Endothelial cell of umbilical vein (primary cell): Measurements from ENCODE around the gene MLPH. TPM values are rescaled to one million over a fixed set of nuclear protein-coding genes. Genes with fewer than 3 reads are reported as not detected.

Experiments
- BruUV-seq: library from RNA; stranded (reverse); fragments of 400-500 nt; replicated peaks from 2 replicates; lab custom pipeline; 2021; lab: Mats Ljungman, UMichigan
- CTCF ChIA-PET: fragments of 300-600, 350-600 bp; sonication (Branson Sonifier 250); formaldehyde crosslinking; loops from one replicate; lab custom pipeline; 2021; ENCODE audit warnings: antibody characterized with exemption, inconsistent platforms; lab: Charles Lee
- POLR2A ChIA-PET: fragments of 300-600, 350-600 bp; sonication (Branson Sonifier 250); formaldehyde crosslinking; loops from one replicate; lab custom pipeline; 2021; ENCODE audit warnings: antibody characterized with exemption, inconsistent platforms; lab: Charles Lee
- DNase-seq: peaks from one replicate; pipeline ENCODE4 v3.0.0-alpha.2; 2011; ENCODE audit warnings: low read depth, low spot score
- FAIRE-seq: peaks from 2 replicates; lab custom pipeline; 2011; peaks lifted over from hg19 to GRCh38; lab: Jason Lieb, UNC
- H2AFZ ChIP-seq: 2 replicates; pipeline ENCODE4 v1.6.0; 2012; ENCODE audit warnings: low read depth, low read length, control low read depth, inconsistent platforms
- H3K27ac ChIP-seq: 2 replicates; pipeline ENCODE4 v1.5.1; 2011; ENCODE audit warnings: low read depth, mild to moderate bottlenecking, control low read depth, low read length, moderate library complexity; ENCODE audit not compliant: insufficient read depth
- H3K27me3 ChIP-seq, 2 experiments: 2 replicates each; pipeline versions ENCODE4 v1.6.0 to v1.6.1; 2011; ENCODE audit warnings: low read length in 2 of 2, mixed read lengths in 1 of 2; ENCODE audit not compliant: control insufficient read depth in 2 of 2, insufficient read depth in 2 of 2
- H3K36me3 ChIP-seq, 2 experiments: 2 replicates in 1 of 2; 3 replicates in 1 of 2; pipeline ENCODE4 v1.5.1; 2011; ENCODE audit warnings: low read length in 2 of 2, mild to moderate bottlenecking in 1 of 2, moderate library complexity in 1 of 2; ENCODE audit not compliant: control insufficient read depth in 2 of 2, insufficient read depth in 2 of 2; ENCODE audit errors: extremely low read depth in 1 of 2
- H3K4me1 ChIP-seq: 3 replicates; pipeline ENCODE4 v1.5.1; 2011; ENCODE audit warnings: mild to moderate bottlenecking, low read length; ENCODE audit not compliant: control insufficient read depth, insufficient read depth; ENCODE audit errors: extremely low read depth
- H3K4me2 ChIP-seq: 2 replicates; pipeline ENCODE4 v1.6.1; 2011; ENCODE audit warnings: low read length, control low read depth, mixed read lengths; ENCODE audit not compliant: insufficient read depth
- H3K4me3 ChIP-seq, 3 experiments: fragments of 200-600 bp in 1 of 3; sonication (generic), shearing (Covaris generic) in 1 of 3; replicated peaks in 1 of 3; 2 replicates each; pipeline ENCODE4 v1.5.1; 2011 to 2016; ENCODE audit warnings: control low read depth in 3 of 3, low read length in 3 of 3, mild to moderate bottlenecking in 2 of 3, inconsistent platforms in 1 of 3, low read depth in 1 of 3, moderate library complexity in 1 of 3; ENCODE audit not compliant: insufficient read depth in 1 of 3
- H3K79me2 ChIP-seq: 2 replicates; pipeline ENCODE4 v1.6.0; 2012; ENCODE audit warnings: low read length, inconsistent platforms; ENCODE audit not compliant: control insufficient read depth, insufficient read depth
- H3K9ac ChIP-seq: replicated peaks from 2 replicates; pipeline ENCODE3; 2011; ENCODE audit warnings: low read length, control low read depth; ENCODE audit not compliant: insufficient read depth; ENCODE audit errors: extremely low read depth
- H3K9me1 ChIP-seq: replicated peaks from 3 replicates; pipeline ENCODE4 v1.6.0; 2011; ENCODE audit warnings: mild to moderate bottlenecking, low read length; ENCODE audit not compliant: control insufficient read depth, insufficient read depth; ENCODE audit errors: extremely low read depth
- H3K9me3 ChIP-seq: replicated peaks from 2 replicates; pipeline ENCODE4 v1.5.1; 2012; ENCODE audit warnings: low read length, inconsistent platforms; ENCODE audit not compliant: control insufficient read depth, insufficient read depth
- H4K20me1 ChIP-seq: replicated peaks from 2 replicates; pipeline ENCODE3; 2011; ENCODE audit warnings: mild to moderate bottlenecking, low read length; ENCODE audit not compliant: control insufficient read depth, insufficient read depth; ENCODE audit errors: extremely low read depth
- CTCF ChIP-seq, 2 donors: IDR thresholded peaks; 1 replicate in 1 of 2; 2 replicates in 1 of 2; pipeline ENCODE4 v1.5.1; 2011; ENCODE audit warnings: low read length in 2 of 2, mild to moderate bottlenecking in 2 of 2, moderate library complexity in 2 of 2, control low read depth in 1 of 2, inconsistent platforms in 1 of 2, low read depth in 1 of 2; ENCODE audit not compliant: insufficient read depth in 1 of 2; ENCODE audit errors: extremely low read depth in 1 of 2
- FOS ChIP-seq: IDR thresholded peaks from 2 replicates; pipeline ENCODE4 v1.6.1; 2011; ENCODE audit warnings: mild to moderate bottlenecking, low read length, moderate library complexity, borderline replicate concordance; ENCODE audit not compliant: insufficient read depth
- JUN ChIP-seq: IDR thresholded peaks from 2 replicates; pipeline ENCODE4 v1.6.1; 2011; ENCODE audit warnings: borderline replicate concordance, low read depth; ENCODE audit not compliant: insufficient read length, insufficient read depth
- POLR2AphosphoS5 ChIP-seq: IDR thresholded peaks from 2 replicates; pipeline ENCODE4 v1.6.1; 2012; ENCODE audit warnings: low read depth, mild to moderate bottlenecking, control low read depth, low read length, moderate library complexity; ENCODE audit not compliant: insufficient read depth
- dilution Hi-C: fragments of 300-500 bp; cut with MboI; formaldehyde crosslinking; loops from one replicate; pipeline ENCODE4 v1.15.0; 2019; ENCODE audit warnings: low sequenced_read_pairs; ENCODE audit not compliant: extremely low pct_ligation_motif_present
- intact Hi-C: fragments of 100-400 bp; cut with micrococcal nuclease; formaldehyde crosslinking; loops from one replicate; pipeline ENCODE4 v1.10.0; 2022
- polyA plus RNA-seq, 4 experiments: library from polyadenylated mRNA; depleted of rRNA in 3 of 4; stranded (reverse) in 3 of 4; unstranded in 1 of 4; fragments of >200 nt; gene quantifications; 2 replicates each; pipeline versions ENCODE4 v1.2.1 to v1.2.3, GENCODE V29; 2011 to 2012; ENCODE audit warnings: missing spikeins in 1 of 4
- total RNA-seq: library from RNA; stranded (reverse); gene quantifications from 2 replicates; pipeline ENCODE4 v1.2.3, GENCODE V29; 2021

The MLPH gene
- total and polyA plus RNA-seq, 2 donors (not counting 3 experiments of a cell fraction or from before 2014, with no cell fraction given) = not detected

DNA sequence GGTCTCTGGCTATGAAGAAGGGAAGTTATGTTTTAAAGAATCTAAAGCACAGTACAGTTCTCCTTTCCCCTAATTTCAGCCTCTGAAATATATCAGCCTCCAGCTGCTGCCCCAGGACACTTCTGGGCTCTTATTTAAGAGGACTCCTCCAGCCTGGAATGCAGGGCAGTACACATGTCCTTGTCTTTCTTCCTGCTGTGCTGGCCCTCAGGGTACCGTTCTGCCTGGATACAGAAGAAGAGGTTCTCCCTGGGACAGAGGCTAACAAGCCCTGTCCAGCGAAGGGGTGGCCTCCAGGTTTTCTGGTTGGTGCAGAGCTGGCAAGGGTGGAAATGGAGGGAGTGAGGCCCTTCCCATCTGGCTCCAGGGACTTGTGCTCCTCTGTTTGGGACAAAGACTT is 22.1 kb downstream of the MLPH start:
- BruUV-seq = no TSS peak
- no peak overlapping the region for H3K27ac ChIP-seq

More for the DNA sequence above, 22.1 kb downstream of the MLPH start:
- DNase-seq (no peak), FAIRE-seq (no peak)
- peaks cover 2 to 3% of the 10 kb centered on the region in 2 experiments for H3K27me3 ChIP-seq
- ChIA-PET POLR2A (no interaction called here), CTCF (interaction anchor here (0.8 to 8.7 kb wide), 11 partner anchors 8 to 416 kb away, joined by 3 to 295 read pairs (median 5); no protein-coding TSS in a partner anchor)
- no peak overlapping the region for H3K9ac ChIP-seq
- no peak overlapping the region for H3K4me3 ChIP-seq
- dilution Hi-C loops = no loop called here
- no peaks in the 10 kb centered on the region for H3K36me3 ChIP-seq
- H3K4me1 ChIP-seq = peaks cover 9% of the 10 kb centered on the region
- no peak overlapping the region for H2AFZ ChIP-seq
- no peaks in the 10 kb centered on the region for H3K9me1 ChIP-seq
- H4K20me1 ChIP-seq = no peaks in the 10 kb centered on the region
- intact Hi-C loops = no loop called here
- H3K4me2 ChIP-seq = no peak overlapping the region
- no peak for TF ChIP-seq JUN
- TF ChIP-seq CTCF (IDR thresholded peaks at IDR 0.05; ENCODE audit: extremely low read depth in 1 of 2, insufficient read depth in 1 of 2, low read depth in 1 of 2, low read length in 2 of 2) = no peak
- no peak for TF ChIP-seq POLR2AphosphoS5
- no peak for TF ChIP-seq FOS
- H3K79me2 ChIP-seq = no peaks in the 10 kb centered on the region
- no peaks in the 10 kb centered on the region for H3K9me3 ChIP-seq
